HG03442 (cell line): ENCODE measurements around the gene VAT1L.

ENCODE experiments used
- ATAC-seq: cut with Tn5 transposase; IDR thresholded peaks from one replicate; pipeline ENCODE4 v1.9.1; 2021; ENCODE audit warnings: mild to moderate bottlenecking, moderate library complexity; ENCODE audit not compliant: unreplicated experiment

VAT1L gene

GRCh38 chr16:77833921-77834634, 45.7 kb downstream of the VAT1L start:
- no peak for ATAC-seq

- no peak for ATAC-seq
These were observed 46.5 kb downstream of the VAT1L start for GRCh38 chr16:77834635-77835540.

- ATAC-seq = no peak
These were observed 48.4 kb downstream of the VAT1L start for GRCh38 chr16:77836801-77837200.

- no peak for ATAC-seq
These were observed 50.4 kb downstream of the VAT1L start for GRCh38 chr16:77838597-77839255.

GRCh38 chr16:77840093-77840492, 51.7 kb downstream of the VAT1L start:
- ATAC-seq = no peak

GRCh38 chr16:77840673-77841501, 52.5 kb downstream of the VAT1L start:
- ATAC-seq = no peak

- no peak for ATAC-seq
These were observed 53.1 kb downstream of the VAT1L start for GRCh38 chr16:77841502-77841763.

- no peak for ATAC-seq
These were observed 54.1 kb downstream of the VAT1L start for GRCh38 chr16:77842468-77842867.

GRCh38 chr16:77843405-77843804, 55.0 kb downstream of the VAT1L start:
- no peak for ATAC-seq

- no peak for ATAC-seq
These were observed 56.4 kb downstream of the VAT1L start for GRCh38 chr16:77844801-77845200.

- ATAC-seq = no peak
These were observed 61.4 kb downstream of the VAT1L start for GRCh38 chr16:77849646-77850258.

- no peak for ATAC-seq
These were observed 62.4 kb downstream of the VAT1L start for GRCh38 chr16:77850636-77851333.

GRCh38 chr16:77853161-77853560, 64.8 kb downstream of the VAT1L start:
- no peak for ATAC-seq

- no peak for ATAC-seq
These were observed 68.2 kb downstream of the VAT1L start for GRCh38 chr16:77856438-77857160.

GRCh38 chr16:77858060-77858459, 69.7 kb downstream of the VAT1L start:
- no peak for ATAC-seq

GRCh38 chr16:77859493-77860232, 71.3 kb downstream of the VAT1L start:
- ATAC-seq = no peak

GRCh38 chr16:77860953-77861352, 72.6 kb downstream of the VAT1L start:
- no peak for ATAC-seq

- ATAC-seq = no peak
These were observed 74.9 kb downstream of the VAT1L start for GRCh38 chr16:77863250-77863649.

- ATAC-seq = no peak
These were observed 78.4 kb downstream of the VAT1L start for GRCh38 chr16:77866752-77867151.
